Occipital lobe (tissue), 2 donors: ENCODE data around the gene CSNK1G3. TPM values are rescaled to one million over a fixed set of nuclear protein-coding genes. Genes with fewer than 3 reads are reported as not detected.
"Not testable (repeated sequence)": the region's sequence is repeated elsewhere in the genome, so short reads cannot be mapped to it uniquely, and the experiment has no call there.

Experiments
- DNase-seq: peaks from one replicate; lab custom pipeline; 2025; lab: John Stamatoyannopoulos, UW
- total RNA-seq: library from RNA; depleted of rRNA; stranded (reverse); fragments of >200 nt; gene quantifications from one replicate; pipeline ENCODE4 v1.2.3, GENCODE V29; 2014

Gene CSNK1G3
- total RNA-seq, 1 donor from 2014 or later, result 228 TPM

- not testable (repeated sequence) for DNase-seq
Observed at GRCh38 chr5:123637028-123637427, 125.1 kb downstream of the CSNK1G3 start.

DNA sequence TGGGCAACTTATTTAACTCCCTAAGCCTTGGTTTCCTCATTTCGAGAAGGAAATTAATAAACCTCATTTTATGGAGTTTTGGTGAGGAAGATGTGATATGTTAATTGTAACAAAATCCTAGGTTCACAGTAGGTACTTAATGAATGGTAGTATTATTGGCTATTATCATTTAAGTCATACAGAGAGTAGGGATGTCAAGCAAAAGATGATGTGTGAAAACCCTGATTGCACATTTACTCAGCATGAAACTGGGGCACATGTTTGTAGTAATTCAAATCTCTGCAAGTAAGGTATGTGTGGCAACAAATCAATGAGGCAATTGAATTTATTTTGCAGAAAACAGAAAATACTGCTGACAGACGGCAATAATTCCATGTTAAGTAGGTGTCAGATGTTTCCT is 127.3 kb downstream of the CSNK1G3 start:
- no peak for DNase-seq

DNA sequence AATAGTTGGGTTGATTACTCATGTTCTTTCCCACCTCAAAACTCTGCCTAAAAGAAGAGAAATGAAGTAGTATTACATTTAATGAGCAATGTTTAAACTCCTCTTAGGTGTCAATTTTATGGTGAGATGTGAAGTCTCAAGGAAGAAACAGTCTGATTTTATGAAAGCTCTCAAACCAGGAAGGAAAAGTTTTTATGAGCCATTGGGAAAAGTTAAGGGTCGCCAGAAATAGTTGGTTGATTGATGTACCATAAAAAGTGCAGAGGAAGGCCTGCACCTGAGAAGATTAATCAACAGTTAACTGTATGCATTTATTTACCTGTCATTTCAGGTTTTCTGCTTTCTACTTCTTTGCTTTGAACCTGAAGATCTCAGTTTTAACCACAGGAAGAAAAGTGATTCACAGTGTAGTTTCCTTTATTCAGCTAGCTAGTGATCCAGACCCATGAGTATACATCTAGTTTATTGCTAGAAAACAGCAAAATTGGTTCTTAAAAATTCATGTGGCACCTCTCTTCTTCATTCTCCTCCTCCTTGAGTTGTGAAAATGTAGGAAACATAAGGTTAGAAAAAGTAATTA is 133.1 kb downstream of the CSNK1G3 start:
- DNase-seq, result no peak

GRCh38 chr5:123647066-123647465 is 135.1 kb downstream of the CSNK1G3 start:
- no peak for DNase-seq

DNA sequence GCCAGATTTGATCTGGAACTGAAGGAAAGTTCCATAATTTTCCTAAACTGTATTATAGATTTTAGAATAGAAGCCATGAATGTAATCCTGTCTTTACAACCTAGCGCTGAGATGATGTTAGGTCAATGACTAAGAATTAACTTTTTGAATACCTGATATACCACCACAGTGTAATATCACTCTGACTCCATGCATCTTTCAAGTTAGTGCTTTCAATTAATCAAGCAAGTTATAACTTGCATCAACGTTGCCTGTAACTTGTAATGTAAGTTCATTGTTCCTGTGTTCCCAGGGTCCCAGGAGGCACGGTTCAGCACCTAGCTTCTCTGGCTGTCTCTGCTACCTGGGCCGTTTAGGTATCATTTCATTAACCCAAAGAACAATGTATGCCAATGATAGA is 139.3 kb downstream of the CSNK1G3 start:
- DNase-seq, result no peak

- no peak for DNase-seq
Observed at GRCh38 chr5:123659011-123659410, 147.0 kb downstream of the CSNK1G3 start.

DNA sequence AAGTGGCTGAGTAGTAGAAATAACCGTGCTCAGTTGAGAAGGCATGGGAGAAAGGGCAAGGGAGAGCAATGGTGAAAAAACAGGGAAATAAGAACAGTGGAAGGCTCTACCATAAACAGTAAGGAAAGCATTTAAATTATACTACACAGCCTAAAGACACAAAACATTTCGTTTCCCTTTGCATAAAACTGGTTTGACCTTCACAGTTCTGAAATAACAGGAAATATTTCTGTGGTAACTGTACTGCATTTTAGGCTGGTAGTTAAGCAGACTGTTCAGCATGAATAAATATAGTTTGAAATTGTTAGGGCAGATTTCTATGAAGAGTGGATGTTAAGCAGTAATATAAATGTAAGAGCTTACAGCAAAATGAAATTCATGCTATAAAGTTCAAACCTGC is 147.5 kb downstream of the CSNK1G3 start:
- DNase-seq, result no peak

DNA sequence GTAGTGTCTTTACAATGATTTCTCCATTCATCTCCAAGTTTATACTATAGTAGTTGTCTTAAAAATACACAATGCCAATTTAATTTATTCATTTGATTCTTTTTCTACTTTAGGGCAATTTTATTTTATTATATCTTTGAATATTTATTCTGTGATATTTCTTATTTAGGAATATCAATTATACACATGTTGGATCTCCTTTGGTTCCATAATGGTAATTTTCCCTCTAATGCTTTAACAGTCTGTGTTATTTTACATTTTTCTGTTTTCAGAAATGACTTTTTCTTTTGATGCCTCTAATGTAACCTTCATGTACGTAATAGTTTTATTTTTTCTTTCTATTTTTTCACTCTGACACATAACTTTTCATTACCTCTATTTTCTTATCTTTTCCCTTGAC is 153.0 kb downstream of the CSNK1G3 start:
- DNase-seq, result no peak

- DNase-seq, result no peak
Observed at GRCh38 chr5:123665822-123666371, 153.9 kb downstream of the CSNK1G3 start.

Other genes starting within 250 kb of the CSNK1G3 start
- 42.0 TPM for gene CEP120, start 88.8 kb upstream of the CSNK1G3 start, total RNA-seq